Adrenal gland (tissue), 5 donors: ENCODE results near the gene BCAS3.

Source experiments
- POLR2A ChIP-seq, 2 donors: fragments of 450-650 bp; IDR thresholded peaks; one replicate each; pipeline ENCODE4 v1.6.1; 2017; ENCODE audit warnings: antibody characterized with exemption in 2 of 2, mild to moderate bottlenecking in 2 of 2, moderate library complexity in 1 of 2
- TF ChIP-seq, protein P1 (sequence below), 6 experiments: fragments of 450-650 bp in 4 of 6; fragments of 200-600 bp in 2 of 6; sonication (generic) in 1 of 6; IDR thresholded peaks; 1 replicate in 5 of 6; 2 replicates in 1 of 6; pipeline versions ENCODE4 v1.5.1 to v1.8.0; 2016 to 2021; ENCODE audit warnings: antibody characterized with exemption in 6 of 6, mild to moderate bottlenecking in 2 of 6, moderate library complexity in 1 of 6
- donor health status: DM: no; HTN: no; CAD: no.

GRCh38 chr17:61219460-61219859, 541.8 kb downstream of the BCAS3 start:
- TF ChIP-seq, protein P1, sequence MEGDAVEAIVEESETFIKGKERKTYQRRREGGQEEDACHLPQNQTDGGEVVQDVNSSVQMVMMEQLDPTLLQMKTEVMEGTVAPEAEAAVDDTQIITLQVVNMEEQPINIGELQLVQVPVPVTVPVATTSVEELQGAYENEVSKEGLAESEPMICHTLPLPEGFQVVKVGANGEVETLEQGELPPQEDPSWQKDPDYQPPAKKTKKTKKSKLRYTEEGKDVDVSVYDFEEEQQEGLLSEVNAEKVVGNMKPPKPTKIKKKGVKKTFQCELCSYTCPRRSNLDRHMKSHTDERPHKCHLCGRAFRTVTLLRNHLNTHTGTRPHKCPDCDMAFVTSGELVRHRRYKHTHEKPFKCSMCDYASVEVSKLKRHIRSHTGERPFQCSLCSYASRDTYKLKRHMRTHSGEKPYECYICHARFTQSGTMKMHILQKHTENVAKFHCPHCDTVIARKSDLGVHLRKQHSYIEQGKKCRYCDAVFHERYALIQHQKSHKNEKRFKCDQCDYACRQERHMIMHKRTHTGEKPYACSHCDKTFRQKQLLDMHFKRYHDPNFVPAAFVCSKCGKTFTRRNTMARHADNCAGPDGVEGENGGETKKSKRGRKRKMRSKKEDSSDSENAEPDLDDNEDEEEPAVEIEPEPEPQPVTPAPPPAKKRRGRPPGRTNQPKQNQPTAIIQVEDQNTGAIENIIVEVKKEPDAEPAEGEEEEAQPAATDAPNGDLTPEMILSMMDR (IDR thresholded peaks at IDR 0.05): no peak
- TF ChIP-seq POLR2A (IDR thresholded peaks at IDR 0.05): no peak
